HEK293 (cell line): Measurements from ENCODE around the gene SLC27A3.

Experiments used
- CTCF ChIP-seq: fragments of 450-650 bp; formaldehyde crosslinking; IDR thresholded peaks from 2 replicates; pipeline ENCODE4 v1.5.1; 2016; ENCODE audit warnings: missing biosample characterization, missing genetic modification characterization
- EGR2 ChIP-seq: fragments of 450-650 bp; formaldehyde crosslinking; IDR thresholded peaks from 2 replicates; pipeline ENCODE4 v1.5.1; 2016; ENCODE audit warnings: low read depth, missing biosample characterization, missing genetic modification characterization
- GLIS2 ChIP-seq: fragments of 450-650 bp; formaldehyde crosslinking; IDR thresholded peaks from 2 replicates; pipeline ENCODE4 v1.5.1; 2016; ENCODE audit warnings: missing biosample characterization, missing genetic modification characterization
- KLF16 ChIP-seq: fragments of 450-650 bp; formaldehyde crosslinking; IDR thresholded peaks from 2 replicates; pipeline ENCODE4 v1.5.1; 2017; ENCODE audit warnings: missing biosample characterization, missing genetic modification characterization
- MZF1 ChIP-seq: fragments of 450-650 bp; formaldehyde crosslinking; IDR thresholded peaks from 2 replicates; pipeline ENCODE4 v1.5.1; 2017; ENCODE audit warnings: missing biosample characterization, missing genetic modification characterization, borderline replicate concordance
- PRDM1 ChIP-seq: fragments of 450-650 bp; formaldehyde crosslinking; IDR thresholded peaks from 2 replicates; pipeline ENCODE4; 2016; ENCODE audit warnings: missing biosample characterization, missing genetic modification characterization
- PRDM10 ChIP-seq: fragments of 450-650 bp; formaldehyde crosslinking; IDR thresholded peaks from 2 replicates; pipeline ENCODE4 v1.5.1; 2016; ENCODE audit warnings: missing biosample characterization, missing genetic modification characterization
- PRDM6 ChIP-seq: fragments of 450-650 bp; formaldehyde crosslinking; IDR thresholded peaks from 2 replicates; pipeline ENCODE4 v1.5.1; 2017; ENCODE audit warnings: missing biosample characterization, missing genetic modification characterization
- SP3 ChIP-seq: fragments of 450-650 bp; formaldehyde crosslinking; IDR thresholded peaks from 2 replicates; pipeline ENCODE4 v1.5.1; 2016; ENCODE audit warnings: missing biosample characterization, missing genetic modification characterization
- SP7 ChIP-seq: fragments of 450-650 bp; formaldehyde crosslinking; IDR thresholded peaks from 2 replicates; pipeline ENCODE4 v1.5.1; 2016; ENCODE audit warnings: missing biosample characterization, missing genetic modification characterization
- WT1 ChIP-seq: fragments of 450-650 bp; formaldehyde crosslinking; IDR thresholded peaks from 2 replicates; pipeline ENCODE4 v1.5.1; 2016; ENCODE audit warnings: missing biosample characterization, missing genetic modification characterization
- ZBTB20 ChIP-seq: fragments of 450-650 bp; formaldehyde crosslinking; IDR thresholded peaks from 2 replicates; pipeline ENCODE4 v1.5.1; 2016; ENCODE audit warnings: missing biosample characterization, missing genetic modification characterization
- ZBTB48 ChIP-seq: fragments of 450-650 bp; formaldehyde crosslinking; IDR thresholded peaks from 2 replicates; pipeline ENCODE4 v1.5.1; 2016; ENCODE audit warnings: missing biosample characterization, missing genetic modification characterization
- ZNF148 ChIP-seq: fragments of 450-650 bp; formaldehyde crosslinking; IDR thresholded peaks from 2 replicates; pipeline ENCODE4 v1.5.0; 2017; ENCODE audit warnings: missing biosample characterization, missing genetic modification characterization, borderline replicate concordance
- ZNF221 ChIP-seq: fragments of 450-650 bp; formaldehyde crosslinking; IDR thresholded peaks from 2 replicates; pipeline ENCODE4 v1.5.1; 2017; ENCODE audit warnings: missing biosample characterization, missing genetic modification characterization, borderline replicate concordance
- ZNF26 ChIP-seq: fragments of 450-650 bp; formaldehyde crosslinking; IDR thresholded peaks from 2 replicates; pipeline ENCODE4 v1.5.1; 2016; ENCODE audit warnings: missing biosample characterization, missing genetic modification characterization
- ZNF341 ChIP-seq: fragments of 450-650 bp; formaldehyde crosslinking; IDR thresholded peaks from 2 replicates; pipeline ENCODE4; 2016; ENCODE audit warnings: low read depth, missing biosample characterization, missing genetic modification characterization
- ZNF366 ChIP-seq: fragments of 450-650 bp; formaldehyde crosslinking; conservative IDR thresholded peaks from 2 replicates; pipeline ENCODE4 v1.5.1; 2016; ENCODE audit warnings: missing biosample characterization, missing genetic modification characterization
- ZNF398 ChIP-seq: fragments of 450-650 bp; formaldehyde crosslinking; IDR thresholded peaks from 2 replicates; pipeline ENCODE4 v1.5.1; 2017; ENCODE audit warnings: missing biosample characterization, missing genetic modification characterization
- ZNF423 ChIP-seq: fragments of 450-650 bp; formaldehyde crosslinking; IDR thresholded peaks from 2 replicates; pipeline ENCODE4 v1.5.1; 2016; ENCODE audit warnings: missing biosample characterization, missing genetic modification characterization
- ZNF558 ChIP-seq: fragments of 450-650 bp; formaldehyde crosslinking; IDR thresholded peaks from 2 replicates; pipeline ENCODE4 v1.5.1; 2016; ENCODE audit warnings: missing biosample characterization, missing genetic modification characterization
- ZNF580 ChIP-seq: fragments of 450-650 bp; formaldehyde crosslinking; IDR thresholded peaks from 2 replicates; pipeline ENCODE4 v1.5.1; 2016; ENCODE audit warnings: missing biosample characterization, missing genetic modification characterization
- ZNF610 ChIP-seq: fragments of 450-650 bp; formaldehyde crosslinking; IDR thresholded peaks from 2 replicates; pipeline ENCODE4 v1.5.1; 2016; ENCODE audit warnings: missing biosample characterization, missing genetic modification characterization, borderline replicate concordance
- ZNF658 ChIP-seq: fragments of 450-650 bp; formaldehyde crosslinking; IDR thresholded peaks from 2 replicates; pipeline ENCODE4; 2016; ENCODE audit warnings: missing biosample characterization, missing genetic modification characterization
- ZNF785 ChIP-seq: fragments of 450-650 bp; formaldehyde crosslinking; IDR thresholded peaks from 2 replicates; pipeline ENCODE4 v1.5.1; 2016; ENCODE audit warnings: missing biosample characterization, missing genetic modification characterization
- ZXDB ChIP-seq: fragments of 450-650 bp; formaldehyde crosslinking; IDR thresholded peaks from 2 replicates; pipeline ENCODE4 v1.5.1; 2016; ENCODE audit warnings: missing biosample characterization, missing genetic modification characterization

SLC27A3 gene

GRCh38 chr1:153774780-153775457 is at the start of gene SLC27A3 (continued):
- TF ChIP-seq MZF1 (tag by site-specific recombination) (no peak), ZBTB20 (peak; percentile 92), ZNF398 (tag by site-specific recombination) (peak; percentile 95), PRDM10 (tag by site-specific recombination) (peak; percentile 91), ZNF658 (no peak), GLIS2 (tag by site-specific recombination) (peak; percentile 93), ZNF26 (tag by site-specific recombination) (no peak), ZNF610 (tag by site-specific recombination) (peak; percentile 38; the same call in 1 of the 2 replicates), ZXDB (tag by site-specific recombination) (peak; percentile 83; the same call in 1 of the 2 replicates), PRDM6 (tag by site-specific recombination) (no peak), ZNF423 (tag by site-specific recombination) (peak; percentile 63; the same call in 1 of the 2 replicates), ZNF221 (tag by site-specific recombination) (no peak), WT1 (tag by site-specific recombination) (peak; percentile 83), SP7 (tag by site-specific recombination) (peak; percentile 43), ZNF148 (tag by site-specific recombination) (no peak), ZNF580 (tag by site-specific recombination) (no peak), ZBTB48 (tag by site-specific recombination) (0 out of 2 replicates have a peak, but pooled peaks have one; percentile 61), ZNF341 (tag by site-specific recombination) (peak; percentile 51), KLF16 (tag by site-specific recombination) (peak; percentile 63; the same call in 1 of the 2 replicates), EGR2 (tag by site-specific recombination) (peak; percentile 85), SP3 (tag by site-specific recombination) (peak; percentile 82), CTCF (tag by site-specific recombination) (no peak), ZNF558 (tag by site-specific recombination) (no peak), ZNF366 (tag by site-specific recombination) (peak; percentile 55), ZNF785 (tag by site-specific recombination) (no peak), PRDM1 (tag by site-specific recombination) (0 out of 2 replicates have a peak, but pooled peaks have one; percentile 10)
